Keratinocyte (primary cell): ENCODE results near the gene SREBF2.

Source experiments
- CTCF ChIP-seq, 3 experiments: IDR thresholded peaks in 1 of 3; conservative IDR thresholded peaks in 1 of 3; optimal IDR thresholded peaks in 1 of 3; 2 replicates in 2 of 3; 3 replicates in 1 of 3; pipeline versions ENCODE3 to v1.5.1; 2011; ENCODE audit warnings: low read length in 3 of 3, mild to moderate bottlenecking in 3 of 3, moderate library complexity in 2 of 3, control low read depth in 1 of 3, inconsistent platforms in 1 of 3; ENCODE audit not compliant: insufficient read depth in 2 of 3; ENCODE audit errors: extremely low read depth in 1 of 3
- EZH2 ChIP-seq: IDR thresholded peaks from one replicate; pipeline ENCODE4 v1.6.1; 2012; ENCODE audit warnings: inconsistent platforms, mild to moderate bottlenecking, low read length, moderate library complexity

- TF ChIP-seq CTCF (optimal IDR thresholded peaks at IDR 0.05 in 1 of 3, IDR thresholded peaks at IDR 0.05 in 1 of 3, conservative IDR thresholded peaks at IDR 0.05 in 1 of 3; ENCODE audit: extremely low read depth in 1 of 3, insufficient read depth in 2 of 3, low read length in 3 of 3): no peak
- no peak for TF ChIP-seq EZH2
Observed at GRCh38 chr22:41845380-41846267, 12.7 kb downstream of the SREBF2 start.
